Subcutaneous abdominal adipose tissue (tissue), 5 donors: ENCODE data around the gene ZBED4.

Experiments used
- H3K27ac ChIP-seq: one replicate; pipeline ENCODE4 v1.7.0; 2013; ENCODE audit warnings: low read depth, mild to moderate bottlenecking, inconsistent platforms, low read length, moderate library complexity
- H3K27me3 ChIP-seq, 5 donors: one replicate each; pipeline ENCODE4 v1.7.0; 2013; ENCODE audit warnings: low read length in 5 of 5, inconsistent platforms in 1 of 5; ENCODE audit not compliant: control insufficient read depth in 5 of 5, insufficient read depth in 4 of 5
- H3K36me3 ChIP-seq, 5 donors: one replicate each; pipeline ENCODE4 v1.7.0; 2013; ENCODE audit warnings: low read length in 5 of 5; ENCODE audit not compliant: control insufficient read depth in 5 of 5, insufficient read depth in 5 of 5
- H3K4me1 ChIP-seq, 5 donors: one replicate each; pipeline ENCODE4 v1.7.0; 2013; ENCODE audit warnings: low read length in 5 of 5, mild to moderate bottlenecking in 3 of 5, moderate library complexity in 1 of 5; ENCODE audit not compliant: control insufficient read depth in 5 of 5, insufficient read depth in 5 of 5
- H3K4me3 ChIP-seq, 5 donors: one replicate each; pipeline ENCODE4 v1.7.0; 2013; ENCODE audit warnings: low read length in 5 of 5, low read depth in 1 of 5
- H3K9ac ChIP-seq, 5 donors: one replicate each; pipeline ENCODE4 v1.7.0; 2013; ENCODE audit warnings: low read length in 5 of 5, mild to moderate bottlenecking in 4 of 5, moderate library complexity in 3 of 5
- H3K9me3 ChIP-seq, 5 donors: one replicate each; pipeline ENCODE4 v1.7.0; 2013; ENCODE audit warnings: low read length in 5 of 5; ENCODE audit not compliant: control insufficient read depth in 5 of 5
- donor health status: healthy.
- donor health status: healthy.
- donor health status: healthy.
- donor health status: healthy.
- donor health status: healthy.

The ZBED4 gene

GRCh38 chr22:49934891-49935557 lies 81.4 kb downstream of the ZBED4 start:
- Histone ChIP-seq H3K27ac (peak overlapping the region; percentile 94), H3K9ac (peak overlapping the region in 4 of 5 donors; percentile 83 to 95 (median 89)), H3K9me3 (no peaks in the 10 kb centered on the region), H3K27me3 (no peaks in the 10 kb centered on the region), H3K4me1 (peaks cover 9 to 72% (median 60%) of the 10 kb centered on the region in 5 donors), H3K36me3 (no peaks in the 10 kb centered on the region), H3K4me3 (peak overlapping the region in 4 of 5 donors; percentile 50 to 69 (median 64))

GRCh38 chr22:49935561-49935960 lies 81.9 kb downstream of the ZBED4 start:
- Histone ChIP-seq H3K27me3 (no peaks in the 10 kb centered on the region), H3K9me3 (no peaks in the 10 kb centered on the region), H3K4me3 (no peak overlapping the region), H3K9ac (no peak overlapping the region), H3K36me3 (no peaks in the 10 kb centered on the region), H3K4me1 (peaks cover 6 to 67% (median 54%) of the 10 kb centered on the region in 5 donors), H3K27ac (no peak overlapping the region)

- Histone ChIP-seq H3K27me3 (no peaks in the 10 kb centered on the region), H3K4me3 (peak overlapping the region in 3 of 5 donors; percentile 6 to 54 (median 36)), H3K36me3 (no peaks in the 10 kb centered on the region), H3K27ac (peak overlapping the region; percentile 84), H3K9ac (peak overlapping the region in 4 of 5 donors; percentile 16 to 69 (median 48)), H3K4me1 (peaks cover 4 to 65% (median 47%) of the 10 kb centered on the region in 5 donors), H3K9me3 (no peaks in the 10 kb centered on the region)
These were observed 82.7 kb downstream of the ZBED4 start for GRCh38 chr22:49936018-49936972.

- H3K4me1 ChIP-seq = peaks cover 4 to 67% (median 42%) of the 10 kb centered on the region in 5 donors
- H3K36me3 ChIP-seq = no peaks in the 10 kb centered on the region
- peak overlapping the region; percentile 84 for H3K27ac ChIP-seq
- H3K27me3 ChIP-seq = no peaks in the 10 kb centered on the region
- peak overlapping the region in 3 of 5 donors; percentile 42 to 69 (median 55) for H3K9ac ChIP-seq
- H3K9me3 ChIP-seq = no peaks in the 10 kb centered on the region
- H3K4me3 ChIP-seq = peak overlapping the region in 3 of 5 donors; percentile 17 to 54 (median 36)
These were observed 83.5 kb downstream of the ZBED4 start for GRCh38 chr22:49936973-49937757.

GRCh38 chr22:49937758-49938564 lies 84.3 kb downstream of the ZBED4 start:
- peak overlapping the region in 2 of 5 donors; percentile 22 to 71 for H3K9ac ChIP-seq
- H3K4me3 ChIP-seq = peak overlapping the region in 2 of 5 donors; percentile 17 to 24
- H3K36me3 ChIP-seq = no peaks in the 10 kb centered on the region
- H3K27ac ChIP-seq = peak overlapping the region; percentile 84
- peaks cover 4 to 66% (median 40%) of the 10 kb centered on the region in 5 donors for H3K4me1 ChIP-seq
- no peaks in the 10 kb centered on the region for H3K9me3 ChIP-seq
- no peaks in the 10 kb centered on the region for H3K27me3 ChIP-seq

- Histone ChIP-seq H3K4me1 (peaks cover 1 to 59% (median 33%) of the 10 kb centered on the region in 5 donors), H3K27ac (peak overlapping the region; percentile 84), H3K9ac (peak overlapping the region in 1 of 5 donors; percentile 71)
These were observed 85.0 kb downstream of the ZBED4 start for GRCh38 chr22:49938565-49939136.

More at GRCh38 chr22:49938565-49939136, 85.0 kb downstream of the ZBED4 start:
- Histone ChIP-seq H3K4me3 (no peak overlapping the region), H3K36me3 (no peaks in the 10 kb centered on the region), H3K9me3 (no peaks in the 10 kb centered on the region), H3K27me3 (no peaks in the 10 kb centered on the region)
